HG02759 (cell line): ENCODE data around the gene KRT77.

ENCODE experiments used
- ATAC-seq: cut with Tn5 transposase; IDR thresholded peaks from one replicate; pipeline ENCODE4 v1.9.1; 2021; ENCODE audit warnings: mild to moderate bottlenecking, moderate library complexity; ENCODE audit not compliant: unreplicated experiment

Gene KRT77

DNA sequence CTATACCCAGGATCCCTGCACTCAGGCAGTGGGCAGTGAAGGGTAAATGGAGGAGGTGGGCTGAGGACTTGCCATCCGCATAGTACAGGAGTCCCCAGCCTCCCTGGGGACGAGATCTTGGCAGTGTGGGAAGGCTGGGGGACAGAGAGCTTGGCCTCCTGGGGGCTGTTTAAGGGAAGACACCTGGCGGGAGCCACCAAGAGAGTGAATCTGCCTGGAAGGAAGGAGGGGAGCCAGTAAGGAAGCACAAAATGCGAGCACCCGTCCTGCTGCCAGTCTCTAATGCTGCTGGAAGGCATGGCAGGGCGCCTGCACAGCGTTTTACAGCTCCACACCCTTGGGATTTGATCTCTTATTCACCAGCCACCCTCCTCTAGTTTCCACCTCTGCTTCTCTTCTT, 43.9 kb downstream of the KRT77 start:
- no peak for ATAC-seq

DNA sequence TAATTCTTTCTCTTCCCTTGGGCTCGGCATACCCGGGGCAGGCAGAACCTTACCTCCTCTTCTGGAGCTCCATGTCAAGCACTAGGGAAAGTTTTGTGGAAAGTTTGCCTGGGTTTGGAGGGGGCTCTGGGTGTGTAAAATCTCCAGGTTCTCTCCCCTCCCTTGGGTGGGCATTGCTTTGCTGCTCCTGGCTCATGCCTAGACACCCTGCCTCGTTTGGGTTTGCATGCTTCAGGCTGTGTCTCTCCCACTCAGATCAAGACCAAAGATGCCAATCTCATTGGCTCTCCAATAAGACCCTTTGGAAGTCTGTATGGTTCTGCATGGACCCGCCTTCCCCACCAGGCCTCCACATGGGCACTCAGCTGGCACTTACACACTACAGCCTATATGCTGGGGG, 45.1 kb downstream of the KRT77 start:
- no peak for ATAC-seq

DNA sequence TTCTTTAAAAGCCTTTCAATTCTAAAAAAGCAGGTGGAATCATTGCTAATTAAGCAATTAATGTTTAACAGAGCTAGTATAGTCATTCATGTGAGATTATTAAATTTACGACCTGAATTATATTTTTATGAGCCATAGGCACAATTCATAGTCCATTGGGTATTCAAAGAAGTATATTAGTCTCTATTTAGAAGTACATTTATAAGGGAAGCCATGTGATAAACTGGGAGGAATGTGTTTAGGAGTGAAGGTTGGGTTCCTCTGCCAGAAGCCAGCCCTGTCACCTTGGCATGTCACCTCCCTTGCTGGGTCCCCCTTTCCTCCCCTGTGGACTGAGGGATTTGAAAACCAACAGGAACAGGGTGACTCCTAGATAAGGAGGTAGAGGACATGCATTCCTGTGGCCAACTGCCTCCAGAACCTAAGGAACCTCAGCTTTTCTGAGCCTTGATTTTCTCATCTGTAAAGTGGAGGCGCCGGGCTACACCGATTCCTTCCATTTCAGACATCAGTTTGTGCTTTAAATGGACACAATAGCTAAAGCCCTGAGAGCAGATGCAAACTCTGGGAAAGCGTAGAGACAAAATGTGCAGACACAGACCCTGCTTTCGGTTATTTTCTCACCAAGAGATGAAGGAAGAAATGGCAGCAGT, 45.9 kb downstream of the KRT77 start:
- no peak for ATAC-seq

DNA sequence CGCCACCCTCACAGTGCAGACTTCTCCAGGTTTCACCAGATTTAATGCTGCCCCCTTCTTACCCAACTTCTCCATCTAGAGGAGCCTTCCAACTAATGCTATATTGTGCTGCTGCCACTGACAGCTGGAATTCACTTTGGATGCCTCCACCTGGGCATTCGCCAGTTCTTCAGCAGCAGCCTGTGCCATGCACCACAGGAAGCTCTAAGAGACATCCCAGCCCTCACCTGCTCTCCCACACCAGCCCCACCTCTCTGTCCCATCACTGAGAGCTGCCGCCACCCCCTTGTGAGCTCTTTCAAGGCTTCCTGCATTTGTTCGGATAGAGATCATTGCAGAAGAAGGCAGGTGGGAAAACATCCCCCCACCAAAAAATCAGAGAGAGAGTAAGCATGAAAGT, 46.7 kb downstream of the KRT77 start:
- ATAC-seq, result no peak

GRCh38 chr12:52655720-52656124, 47.6 kb downstream of the KRT77 start:
- no peak for ATAC-seq

DNA sequence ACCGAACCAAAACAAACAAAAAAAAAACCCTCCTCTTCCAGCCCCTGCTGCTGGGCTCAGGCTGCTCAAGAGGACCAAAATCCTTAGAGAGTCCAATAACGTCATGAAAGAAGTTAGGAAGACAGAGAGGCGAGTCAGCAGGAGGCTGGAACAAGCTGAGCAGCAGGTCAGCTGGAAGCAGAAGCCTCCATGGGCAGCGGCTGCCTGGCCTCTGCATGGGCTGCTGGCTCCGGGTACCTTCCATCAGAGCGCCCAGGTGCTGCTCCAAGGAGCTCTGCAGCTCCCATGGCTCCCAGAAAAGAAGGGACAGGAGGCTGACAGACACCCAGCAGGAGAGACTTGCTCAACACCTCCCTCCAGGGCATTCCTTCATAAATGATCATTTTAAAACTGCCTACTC, 48.1 kb downstream of the KRT77 start:
- no peak for ATAC-seq

DNA sequence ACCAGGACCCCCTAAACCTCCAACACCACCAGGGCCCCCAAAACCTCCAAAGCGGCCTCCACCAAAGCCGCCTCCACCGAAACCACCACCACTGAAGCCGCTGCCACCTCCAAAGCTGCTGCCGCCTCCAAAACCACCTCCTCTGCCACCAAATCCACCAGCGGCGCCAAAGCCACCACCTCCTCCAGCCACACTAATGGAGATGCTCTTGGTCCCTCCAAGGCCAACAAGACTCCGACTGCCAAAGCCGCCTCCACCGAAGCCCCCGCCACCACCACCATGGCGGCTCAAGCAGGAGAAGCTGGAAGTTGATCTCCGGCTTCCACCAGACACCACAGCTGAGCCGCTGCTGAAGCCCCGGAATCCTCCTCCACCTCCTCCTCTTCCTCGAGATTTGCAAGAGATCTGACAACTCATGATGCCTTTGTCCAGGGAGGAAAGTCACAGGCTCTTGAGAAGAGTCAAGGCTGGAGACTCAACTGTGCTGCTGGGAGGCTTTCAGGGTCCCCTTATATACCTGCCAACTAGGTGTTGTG, 51.5 kb downstream of the KRT77 start, which contains the start of gene KRT2:
Gene KRT2 (minus strand): TSS at position 486 of the 536 bp plus-strand sequence. CDS start 69 bp downstream, at position 417.
- no peak for ATAC-seq

DNA sequence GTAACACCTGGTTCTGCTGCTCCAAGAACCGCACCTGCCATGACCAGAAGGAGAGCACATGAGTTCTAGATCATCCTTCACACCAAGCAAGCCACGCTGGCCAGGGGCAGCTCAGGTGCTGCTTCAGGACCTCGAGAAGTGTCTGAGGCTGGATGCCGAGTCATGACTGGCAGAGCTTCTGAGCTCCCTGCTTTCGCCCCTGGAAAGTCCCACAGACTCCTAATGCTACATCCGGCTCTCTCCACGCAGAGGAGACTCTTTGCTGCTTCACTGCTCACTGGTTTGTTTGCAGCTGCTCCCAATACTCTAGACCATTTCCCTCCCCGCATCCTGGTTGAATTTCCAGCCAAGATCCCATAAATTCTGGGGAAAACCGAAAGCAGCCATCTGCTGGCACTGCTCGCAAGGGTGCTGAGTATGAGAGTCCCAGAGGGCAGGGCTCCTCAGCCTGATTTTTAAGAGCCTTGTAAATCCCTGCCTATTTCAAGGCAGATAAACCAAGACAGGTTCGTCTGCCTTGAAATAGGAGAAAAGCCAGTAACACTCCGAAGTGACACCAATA, 52.7 kb downstream of the KRT77 start:
- ATAC-seq, result no peak

DNA sequence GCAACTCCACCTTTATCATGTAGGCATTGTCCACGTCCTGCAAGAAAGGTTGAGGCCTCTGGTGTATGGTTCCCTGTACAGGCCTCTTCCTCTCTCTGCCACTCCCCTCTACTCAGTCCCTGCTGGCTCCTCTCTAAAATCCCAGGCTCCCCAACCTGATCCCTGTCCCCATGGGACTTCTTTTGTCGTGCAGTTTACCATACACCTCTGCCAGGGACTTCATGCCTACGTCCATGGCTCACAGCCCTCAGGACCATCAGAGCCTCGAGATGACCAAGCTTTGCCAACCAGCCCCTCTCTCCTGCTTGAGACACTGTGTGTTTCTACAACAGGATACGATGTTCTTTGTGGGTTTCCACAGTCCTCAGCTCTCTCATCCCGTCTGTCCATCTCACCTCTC, 54.3 kb downstream of the KRT77 start:
- ATAC-seq, result no peak

GRCh38 chr12:52648012-52648550, 55.2 kb downstream of the KRT77 start:
- ATAC-seq, result no peak

DNA sequence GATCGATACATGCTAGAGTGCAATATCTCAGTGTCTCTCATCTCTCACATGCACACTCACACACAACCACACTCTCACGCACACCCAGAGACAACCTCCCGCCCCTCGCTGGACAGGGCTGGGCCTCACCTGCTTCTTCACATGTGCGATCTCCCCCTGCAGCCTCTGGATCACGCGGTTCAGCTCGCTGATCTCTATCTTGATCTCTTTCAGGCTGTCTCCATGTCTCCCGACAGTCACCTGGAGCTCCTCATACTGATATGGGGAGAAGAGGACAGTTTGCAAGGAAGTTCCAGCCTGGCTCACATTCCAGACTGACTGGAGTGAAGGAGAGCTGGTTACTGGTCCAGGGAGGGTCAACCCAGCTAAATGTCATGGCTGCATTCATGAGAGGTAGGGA, 55.7 kb downstream of the KRT77 start:
- no peak for ATAC-seq

DNA sequence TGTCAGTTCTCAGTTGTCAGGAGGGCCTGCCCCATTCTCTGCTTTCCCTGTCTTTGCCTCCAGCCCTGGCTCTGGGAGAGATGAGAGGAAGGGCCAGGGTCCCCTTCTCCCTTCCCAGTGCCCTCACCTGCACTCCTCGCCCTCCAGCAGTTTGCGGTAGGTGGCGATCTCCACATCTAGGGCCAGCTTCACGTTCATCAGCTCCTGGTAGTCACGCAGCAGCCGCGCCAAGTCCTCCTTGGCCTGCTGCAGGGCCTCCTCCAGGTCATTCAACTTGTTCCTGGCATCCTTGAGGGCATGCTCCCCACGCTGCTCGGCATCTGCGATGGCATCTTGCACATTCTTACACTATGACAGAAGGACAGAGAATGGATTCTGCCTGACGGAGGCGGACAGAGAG, 56.7 kb downstream of the KRT77 start:
- no peak for ATAC-seq

DNA sequence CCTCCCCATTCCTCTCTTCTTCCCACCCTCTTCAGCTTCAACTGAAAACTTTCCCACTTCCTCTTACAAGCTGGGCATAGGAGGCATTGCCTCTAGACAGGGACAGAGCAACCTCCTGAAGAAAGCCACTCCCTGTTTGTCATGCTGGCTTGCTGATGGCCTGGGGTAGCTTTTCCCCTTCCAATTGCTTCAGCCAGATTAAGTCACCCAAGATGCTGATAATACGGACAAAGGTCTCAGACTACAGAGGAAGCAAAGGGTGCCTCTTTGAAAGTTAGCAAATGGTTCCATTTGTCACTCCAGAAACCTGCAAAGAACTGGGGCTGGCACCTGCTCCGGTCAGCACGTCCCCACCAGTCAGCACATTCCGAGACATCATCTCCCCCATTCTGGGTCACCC, 57.3 kb downstream of the KRT77 start:
- ATAC-seq, result no peak

DNA sequence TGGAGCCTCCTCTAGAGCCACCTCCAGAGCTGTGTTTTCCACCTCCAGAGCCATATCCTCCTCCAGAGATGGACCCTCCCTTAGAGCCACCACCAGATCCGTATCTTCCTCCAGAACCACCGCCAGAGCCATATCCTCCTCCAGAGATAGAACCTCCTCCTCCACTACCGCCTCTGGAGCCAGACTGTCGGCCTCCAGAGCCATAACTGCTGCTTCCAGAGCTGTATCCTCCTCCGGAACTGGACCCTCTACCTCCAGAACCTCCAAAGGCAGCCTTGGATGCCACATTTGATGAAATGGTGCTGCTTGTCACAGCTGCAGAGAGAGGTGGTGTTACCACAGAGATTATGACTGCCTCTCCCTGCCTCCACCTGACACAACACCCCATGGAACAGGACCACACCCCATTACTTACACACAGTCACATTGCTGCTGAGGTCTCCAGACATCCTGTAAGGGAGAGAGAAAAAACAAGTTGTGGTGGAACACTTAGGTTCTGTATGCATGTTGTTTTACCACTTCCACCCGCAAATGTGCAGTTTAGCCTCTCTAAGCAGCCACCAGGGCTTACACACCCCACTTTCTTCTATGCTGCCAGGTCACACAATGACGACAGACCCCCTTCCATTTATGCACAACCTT, 58.1 kb downstream of the KRT77 start:
- ATAC-seq, result no peak

DNA sequence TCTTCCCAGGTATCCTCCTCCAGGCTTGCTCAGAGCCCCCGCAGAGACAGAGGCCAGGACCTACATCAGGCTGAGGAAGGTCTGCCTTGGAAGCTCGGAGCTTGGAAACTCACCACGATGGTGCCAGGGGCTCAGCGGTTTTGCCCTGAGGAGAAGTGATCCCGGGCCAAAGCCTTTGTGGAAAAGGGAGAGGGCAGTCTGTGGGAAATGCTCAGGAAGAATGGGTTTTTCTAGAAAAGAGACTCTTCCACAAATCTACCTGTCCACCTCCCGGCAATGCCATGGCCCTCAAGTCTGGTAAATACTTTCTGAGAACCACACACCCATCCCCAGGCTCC, 59.3 kb downstream of the KRT77 start:
- no peak for ATAC-seq

DNA sequence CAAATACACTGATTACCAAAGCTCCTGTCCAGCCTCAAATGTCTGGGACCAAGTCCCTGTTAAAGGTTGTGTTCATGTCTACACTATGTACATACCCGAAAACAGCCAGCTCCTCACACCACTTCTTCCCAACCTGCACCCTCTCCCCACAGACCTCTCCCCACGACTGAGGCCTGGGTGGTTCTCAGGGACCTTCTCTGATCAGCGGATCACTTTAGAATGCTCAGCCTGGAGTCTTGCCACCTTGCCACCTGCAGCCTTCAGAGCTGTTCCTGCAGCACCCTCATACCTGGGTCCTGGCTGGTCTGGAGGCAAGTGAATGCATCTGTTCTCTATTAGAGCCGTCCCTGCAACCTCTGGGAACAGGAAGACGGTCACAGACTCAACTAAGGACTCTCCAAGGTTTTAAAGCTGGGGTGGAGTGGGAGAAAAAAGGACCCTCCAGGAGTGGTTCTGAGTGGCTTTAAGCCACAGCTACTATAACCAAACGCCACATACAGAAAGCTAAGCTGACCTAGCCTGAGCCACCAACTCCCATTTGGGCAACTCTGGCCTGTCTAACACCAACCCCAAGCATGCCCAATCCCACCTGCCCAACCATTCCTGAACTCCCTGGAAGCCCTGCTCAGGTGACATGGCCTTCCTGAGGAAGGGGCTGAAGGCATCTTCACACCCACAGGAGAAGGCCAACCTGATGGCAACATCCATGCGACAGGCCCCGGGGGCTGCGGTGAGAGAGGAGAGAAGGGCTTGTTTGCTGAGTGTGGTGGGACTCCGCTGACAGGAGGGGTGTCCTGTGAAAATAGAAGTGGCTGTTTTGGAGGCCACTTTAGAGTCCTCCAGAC, 59.9 kb downstream of the KRT77 start:
- ATAC-seq, result no peak

DNA sequence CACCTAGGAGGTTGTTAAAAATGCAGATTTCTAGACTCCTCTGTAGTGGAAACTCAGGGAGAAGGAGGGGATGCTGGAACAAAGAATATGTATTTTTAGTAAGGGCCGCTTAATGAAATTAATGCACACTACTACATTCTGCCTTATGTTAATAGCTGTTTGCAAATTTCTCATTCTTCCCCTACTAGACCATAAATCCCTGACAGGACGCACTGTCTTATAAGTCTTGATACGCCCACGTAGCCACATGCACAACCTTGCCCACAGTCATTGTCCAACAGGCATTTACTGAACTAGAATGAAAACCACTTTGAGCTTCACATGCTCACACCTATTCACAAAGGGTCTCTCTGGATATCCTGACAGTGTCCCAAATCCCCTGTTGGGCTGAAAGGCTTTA, 61.9 kb downstream of the KRT77 start:
- no peak for ATAC-seq
